DND-41 (cell line): Measurements from ENCODE around the gene UTF1.

Experiments
- ATAC-seq: fragments of 200-7000 bp; cut with Tn5 transposase; 3 replicates; pipeline ENCODE4 v1.9.1; 2021; ENCODE audit warnings: low read depth; ENCODE audit not compliant: insufficient read depth
- DNase-seq: peaks from one replicate; pipeline ENCODE4 v3.0.0-alpha.2; 2020
- H2AFZ ChIP-seq: 2 replicates; pipeline ENCODE4 v1.6.0; 2012; ENCODE audit warnings: low read depth, low read length
- H3K27ac ChIP-seq: 2 replicates; pipeline ENCODE4 v1.5.1; 2012; ENCODE audit warnings: low read length, inconsistent platforms
- H3K27me3 ChIP-seq: fragments of 200-600 bp; sonication (generic); 2 replicates; pipeline ENCODE4 v1.6.0; 2012; ENCODE audit warnings: low read length, mild to moderate bottlenecking, inconsistent platforms; ENCODE audit not compliant: insufficient read depth, poor library complexity
- H3K36me3 ChIP-seq: 2 replicates; pipeline ENCODE4 v1.5.1; 2012; ENCODE audit warnings: low read length, inconsistent platforms; ENCODE audit not compliant: insufficient read depth
- H3K4me1 ChIP-seq: 2 replicates; pipeline ENCODE4 v1.5.1; 2012; ENCODE audit warnings: mild to moderate bottlenecking, low read length; ENCODE audit not compliant: insufficient read depth
- H3K4me2 ChIP-seq: 2 replicates; pipeline ENCODE4 v1.6.0; 2012; ENCODE audit warnings: mild to moderate bottlenecking, moderate library complexity, low read length, inconsistent platforms; ENCODE audit not compliant: insufficient read depth
- H3K4me3 ChIP-seq, 2 experiments: fragments of 200-600 bp in 1 of 2; shearing (Covaris generic) in 1 of 2; 2 replicates each; pipeline ENCODE4 v1.5.1; 2012 to 2016; ENCODE audit warnings: inconsistent platforms in 2 of 2, low read length in 2 of 2, mild to moderate bottlenecking in 2 of 2, low read depth in 1 of 2, moderate library complexity in 1 of 2
- H3K79me2 ChIP-seq: 2 replicates; pipeline ENCODE4 v1.6.0; 2012; ENCODE audit warnings: low read length, inconsistent platforms; ENCODE audit not compliant: insufficient read depth
- H3K9ac ChIP-seq: 2 replicates; pipeline ENCODE4 v1.6.0; 2012; ENCODE audit warnings: low read depth, mild to moderate bottlenecking, inconsistent platforms, low read length, moderate library complexity
- H3K9me3 ChIP-seq: 2 replicates; pipeline ENCODE4 v1.5.1; 2012; ENCODE audit warnings: low read length, moderate library complexity, mild to moderate bottlenecking, inconsistent platforms; ENCODE audit not compliant: insufficient read depth, severe bottlenecking
- H4K20me1 ChIP-seq: 2 replicates; pipeline ENCODE4 v1.6.0; 2012; ENCODE audit warnings: low read length; ENCODE audit not compliant: insufficient read depth
- EZH2 ChIP-seq: IDR thresholded peaks from 3 replicates; pipeline ENCODE4 v1.6.1; 2012; ENCODE audit warnings: borderline replicate concordance, low read depth, mild to moderate bottlenecking, moderate library complexity, low read length, inconsistent platforms; ENCODE audit not compliant: severe bottlenecking
- TF ChIP-seq, protein P1 (sequence below): IDR thresholded peaks from 2 replicates; pipeline ENCODE4 v1.5.1; 2012; ENCODE audit warnings: borderline replicate concordance, low read length, moderate library complexity, mild to moderate bottlenecking; ENCODE audit not compliant: poor library complexity, severe bottlenecking; ENCODE audit errors: extremely low read depth

Gene UTF1

DNA sequence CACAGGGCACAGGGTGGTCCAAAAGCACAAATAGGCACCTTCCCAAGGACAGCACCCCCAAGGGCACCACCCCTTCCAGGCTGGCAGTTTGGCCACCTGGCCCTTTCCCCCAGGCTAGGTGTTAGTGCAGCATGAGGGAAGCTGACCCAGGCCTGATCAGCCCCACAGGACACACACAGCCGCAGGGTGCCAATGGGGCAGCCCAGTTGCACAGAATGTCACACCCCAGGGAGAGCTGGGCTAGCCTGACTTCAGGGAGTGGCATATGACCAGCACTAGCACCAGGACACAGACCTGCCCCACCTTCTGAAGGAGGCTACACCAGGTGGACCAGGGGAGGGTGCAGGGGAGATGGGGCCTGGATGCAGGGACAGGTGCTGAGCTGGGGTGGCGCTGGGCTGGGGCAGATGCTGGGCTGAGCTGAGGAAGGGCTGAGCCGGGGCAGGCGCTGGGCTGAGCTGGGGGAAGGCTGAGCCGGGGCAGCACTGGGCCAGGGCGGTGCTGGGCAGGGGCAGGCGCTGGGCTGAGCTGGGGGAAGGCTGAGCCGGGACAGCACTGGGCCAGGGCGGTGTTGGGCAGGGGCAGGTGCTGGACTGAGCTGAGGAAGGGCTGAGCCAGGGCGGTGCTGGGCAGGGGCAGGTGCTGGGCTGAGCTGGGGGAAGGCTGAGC, 50.5 kb downstream of the UTF1 start:
- H3K4me2 ChIP-seq: no peak overlapping the region
- no peaks in the 10 kb centered on the region for H3K79me2 ChIP-seq
- no peak overlapping the region for H3K27ac ChIP-seq
- no peak overlapping the region for H3K4me3 ChIP-seq
- no peak overlapping the region for H2AFZ ChIP-seq
- peaks cover 67% of the 10 kb centered on the region for H3K36me3 ChIP-seq
- H3K4me1 ChIP-seq: no peaks in the 10 kb centered on the region
- no peaks in the 10 kb centered on the region for H3K9me3 ChIP-seq
- H4K20me1 ChIP-seq: peaks cover 11% of the 10 kb centered on the region
- TF ChIP-seq, protein P1, sequence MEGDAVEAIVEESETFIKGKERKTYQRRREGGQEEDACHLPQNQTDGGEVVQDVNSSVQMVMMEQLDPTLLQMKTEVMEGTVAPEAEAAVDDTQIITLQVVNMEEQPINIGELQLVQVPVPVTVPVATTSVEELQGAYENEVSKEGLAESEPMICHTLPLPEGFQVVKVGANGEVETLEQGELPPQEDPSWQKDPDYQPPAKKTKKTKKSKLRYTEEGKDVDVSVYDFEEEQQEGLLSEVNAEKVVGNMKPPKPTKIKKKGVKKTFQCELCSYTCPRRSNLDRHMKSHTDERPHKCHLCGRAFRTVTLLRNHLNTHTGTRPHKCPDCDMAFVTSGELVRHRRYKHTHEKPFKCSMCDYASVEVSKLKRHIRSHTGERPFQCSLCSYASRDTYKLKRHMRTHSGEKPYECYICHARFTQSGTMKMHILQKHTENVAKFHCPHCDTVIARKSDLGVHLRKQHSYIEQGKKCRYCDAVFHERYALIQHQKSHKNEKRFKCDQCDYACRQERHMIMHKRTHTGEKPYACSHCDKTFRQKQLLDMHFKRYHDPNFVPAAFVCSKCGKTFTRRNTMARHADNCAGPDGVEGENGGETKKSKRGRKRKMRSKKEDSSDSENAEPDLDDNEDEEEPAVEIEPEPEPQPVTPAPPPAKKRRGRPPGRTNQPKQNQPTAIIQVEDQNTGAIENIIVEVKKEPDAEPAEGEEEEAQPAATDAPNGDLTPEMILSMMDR: no peak
- no peak for TF ChIP-seq EZH2
- ATAC-seq (no peak), DNase-seq (no peak)
- H3K9ac ChIP-seq: no peak overlapping the region
- H3K27me3 ChIP-seq: no peaks in the 10 kb centered on the region

DNA sequence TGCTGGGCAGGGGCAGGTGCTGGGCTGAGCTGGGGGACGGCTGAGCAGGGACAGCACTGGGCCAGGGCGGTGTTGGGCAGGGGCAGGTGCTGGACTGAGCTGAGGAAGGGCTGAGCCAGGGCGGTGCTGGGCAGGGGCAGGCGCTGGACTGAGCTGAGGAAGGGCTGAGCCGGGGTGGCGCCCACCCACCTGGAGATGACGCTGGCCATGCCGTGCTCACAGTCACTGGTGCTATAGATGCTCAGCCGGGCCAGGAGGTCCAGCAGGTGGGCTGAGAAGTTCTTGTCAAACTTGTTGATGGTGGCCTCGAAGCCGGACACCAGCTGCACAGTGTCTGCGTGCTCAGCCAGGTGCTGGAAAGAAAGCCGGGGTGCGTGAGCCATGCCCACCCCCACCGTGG, 51.1 kb downstream of the UTF1 start:
- peaks cover 73% of the 10 kb centered on the region for H3K36me3 ChIP-seq

More for the DNA sequence above, 51.1 kb downstream of the UTF1 start:
- Histone ChIP-seq H3K9ac (no peak overlapping the region), H3K4me1 (no peaks in the 10 kb centered on the region), H3K27ac (no peak overlapping the region), H3K79me2 (no peaks in the 10 kb centered on the region), H3K4me2 (no peak overlapping the region), H3K9me3 (no peaks in the 10 kb centered on the region), H2AFZ (no peak overlapping the region), H3K27me3 (no peaks in the 10 kb centered on the region), H3K4me3 (no peak overlapping the region), H4K20me1 (peaks cover 16% of the 10 kb centered on the region)
- DNase-seq (no peak), ATAC-seq (no peak)
- no peak for TF ChIP-seq EZH2
- TF ChIP-seq, protein P1: no peak
